Endothelial cell of umbilical vein (primary cell): ENCODE data around the gene CKAP2. TPM values are rescaled to one million over a fixed set of nuclear protein-coding genes. Genes with fewer than 3 reads are reported as not detected.

Experiments
- BruUV-seq: library from RNA; stranded (reverse); fragments of 400-500 nt; replicated peaks from 2 replicates; lab custom pipeline; 2021; lab: Mats Ljungman, UMichigan
- CTCF ChIA-PET: fragments of 300-600, 350-600 bp; sonication (Branson Sonifier 250); formaldehyde crosslinking; loops from one replicate; lab custom pipeline; 2021; ENCODE audit warnings: antibody characterized with exemption, inconsistent platforms; lab: Charles Lee
- POLR2A ChIA-PET: fragments of 300-600, 350-600 bp; sonication (Branson Sonifier 250); formaldehyde crosslinking; loops from one replicate; lab custom pipeline; 2021; ENCODE audit warnings: antibody characterized with exemption, inconsistent platforms; lab: Charles Lee
- DNase-seq: peaks from one replicate; pipeline ENCODE4 v3.0.0-alpha.2; 2011; ENCODE audit warnings: low read depth, low spot score
- FAIRE-seq: peaks from 2 replicates; lab custom pipeline; 2011; peaks lifted over from hg19 to GRCh38; lab: Jason Lieb, UNC
- H2AFZ ChIP-seq: 2 replicates; pipeline ENCODE4 v1.6.0; 2012; ENCODE audit warnings: low read depth, low read length, control low read depth, inconsistent platforms
- H3K27ac ChIP-seq: 2 replicates; pipeline ENCODE4 v1.5.1; 2011; ENCODE audit warnings: low read depth, mild to moderate bottlenecking, control low read depth, low read length, moderate library complexity; ENCODE audit not compliant: insufficient read depth
- H3K27me3 ChIP-seq, 2 experiments: 2 replicates each; pipeline versions ENCODE4 v1.6.0 to v1.6.1; 2011; ENCODE audit warnings: low read length in 2 of 2, mixed read lengths in 1 of 2; ENCODE audit not compliant: control insufficient read depth in 2 of 2, insufficient read depth in 2 of 2
- H3K36me3 ChIP-seq, 2 experiments: 2 replicates in 1 of 2; 3 replicates in 1 of 2; pipeline ENCODE4 v1.5.1; 2011; ENCODE audit warnings: low read length in 2 of 2, mild to moderate bottlenecking in 1 of 2, moderate library complexity in 1 of 2; ENCODE audit not compliant: control insufficient read depth in 2 of 2, insufficient read depth in 2 of 2; ENCODE audit errors: extremely low read depth in 1 of 2
- H3K4me1 ChIP-seq: 3 replicates; pipeline ENCODE4 v1.5.1; 2011; ENCODE audit warnings: mild to moderate bottlenecking, low read length; ENCODE audit not compliant: control insufficient read depth, insufficient read depth; ENCODE audit errors: extremely low read depth
- H3K4me2 ChIP-seq: 2 replicates; pipeline ENCODE4 v1.6.1; 2011; ENCODE audit warnings: low read length, control low read depth, mixed read lengths; ENCODE audit not compliant: insufficient read depth
- H3K4me3 ChIP-seq, 3 experiments: fragments of 200-600 bp in 1 of 3; sonication (generic), shearing (Covaris generic) in 1 of 3; replicated peaks in 1 of 3; 2 replicates each; pipeline ENCODE4 v1.5.1; 2011 to 2016; ENCODE audit warnings: control low read depth in 3 of 3, low read length in 3 of 3, mild to moderate bottlenecking in 2 of 3, inconsistent platforms in 1 of 3, low read depth in 1 of 3, moderate library complexity in 1 of 3; ENCODE audit not compliant: insufficient read depth in 1 of 3
- H3K79me2 ChIP-seq: 2 replicates; pipeline ENCODE4 v1.6.0; 2012; ENCODE audit warnings: low read length, inconsistent platforms; ENCODE audit not compliant: control insufficient read depth, insufficient read depth
- H3K9ac ChIP-seq: replicated peaks from 2 replicates; pipeline ENCODE3; 2011; ENCODE audit warnings: low read length, control low read depth; ENCODE audit not compliant: insufficient read depth; ENCODE audit errors: extremely low read depth
- H3K9me1 ChIP-seq: replicated peaks from 3 replicates; pipeline ENCODE4 v1.6.0; 2011; ENCODE audit warnings: mild to moderate bottlenecking, low read length; ENCODE audit not compliant: control insufficient read depth, insufficient read depth; ENCODE audit errors: extremely low read depth
- H3K9me3 ChIP-seq: replicated peaks from 2 replicates; pipeline ENCODE4 v1.5.1; 2012; ENCODE audit warnings: low read length, inconsistent platforms; ENCODE audit not compliant: control insufficient read depth, insufficient read depth
- H4K20me1 ChIP-seq: replicated peaks from 2 replicates; pipeline ENCODE3; 2011; ENCODE audit warnings: mild to moderate bottlenecking, low read length; ENCODE audit not compliant: control insufficient read depth, insufficient read depth; ENCODE audit errors: extremely low read depth
- EZH2 ChIP-seq: IDR thresholded peaks from 2 replicates; pipeline ENCODE4 v1.6.1; 2012; ENCODE audit warnings: borderline replicate concordance, low read depth, mild to moderate bottlenecking, moderate library complexity, low read length, inconsistent platforms; ENCODE audit not compliant: severe bottlenecking
- FOS ChIP-seq: IDR thresholded peaks from 2 replicates; pipeline ENCODE4 v1.6.1; 2011; ENCODE audit warnings: mild to moderate bottlenecking, low read length, moderate library complexity, borderline replicate concordance; ENCODE audit not compliant: insufficient read depth
- GATA2 ChIP-seq: IDR thresholded peaks from 2 replicates; pipeline ENCODE4 v1.7.0; 2011; ENCODE audit warnings: low read depth, mild to moderate bottlenecking, moderate library complexity, mixed read lengths, low read length; ENCODE audit not compliant: insufficient read length, insufficient read depth
- JUN ChIP-seq: IDR thresholded peaks from 2 replicates; pipeline ENCODE4 v1.6.1; 2011; ENCODE audit warnings: borderline replicate concordance, low read depth; ENCODE audit not compliant: insufficient read length, insufficient read depth
- MYC ChIP-seq: IDR thresholded peaks from one replicate; pipeline ENCODE4 v1.6.1; 2011; ENCODE audit warnings: mild to moderate bottlenecking, low read depth, low read length
- POLR2AphosphoS5 ChIP-seq: IDR thresholded peaks from 2 replicates; pipeline ENCODE4 v1.6.1; 2012; ENCODE audit warnings: low read depth, mild to moderate bottlenecking, control low read depth, low read length, moderate library complexity; ENCODE audit not compliant: insufficient read depth
- dilution Hi-C: fragments of 300-500 bp; cut with MboI; formaldehyde crosslinking; loops from one replicate; pipeline ENCODE4 v1.15.0; 2019; ENCODE audit warnings: low sequenced_read_pairs; ENCODE audit not compliant: extremely low pct_ligation_motif_present
- intact Hi-C: fragments of 100-400 bp; cut with micrococcal nuclease; formaldehyde crosslinking; loops from one replicate; pipeline ENCODE4 v1.10.0; 2022
- polyA plus RNA-seq, 4 experiments: library from polyadenylated mRNA; depleted of rRNA in 3 of 4; stranded (reverse) in 3 of 4; unstranded in 1 of 4; fragments of >200 nt; gene quantifications; 2 replicates each; pipeline versions ENCODE4 v1.2.1 to v1.2.3, GENCODE V29; 2011 to 2012; ENCODE audit warnings: missing spikeins in 1 of 4
- total RNA-seq: library from RNA; stranded (reverse); gene quantifications from 2 replicates; pipeline ENCODE4 v1.2.3, GENCODE V29; 2021
- TF ChIP-seq, protein P1 (sequence below): IDR thresholded peaks from 2 replicates; pipeline ENCODE4 v1.6.1; 2011; ENCODE audit not compliant: insufficient read depth, insufficient read length
- TF ChIP-seq, protein P2 (sequence below), 2 donors: IDR thresholded peaks; 1 replicate in 1 of 2; 2 replicates in 1 of 2; pipeline ENCODE4 v1.5.1; 2011; ENCODE audit warnings: low read length in 2 of 2, mild to moderate bottlenecking in 2 of 2, moderate library complexity in 2 of 2, control low read depth in 1 of 2, inconsistent platforms in 1 of 2, low read depth in 1 of 2; ENCODE audit not compliant: insufficient read depth in 1 of 2; ENCODE audit errors: extremely low read depth in 1 of 2

CKAP2 gene
- total and polyA plus RNA-seq, 2 donors (not counting 3 experiments of a cell fraction or from before 2014, with no cell fraction given), result 9.2 to 72.1 TPM

DNA sequence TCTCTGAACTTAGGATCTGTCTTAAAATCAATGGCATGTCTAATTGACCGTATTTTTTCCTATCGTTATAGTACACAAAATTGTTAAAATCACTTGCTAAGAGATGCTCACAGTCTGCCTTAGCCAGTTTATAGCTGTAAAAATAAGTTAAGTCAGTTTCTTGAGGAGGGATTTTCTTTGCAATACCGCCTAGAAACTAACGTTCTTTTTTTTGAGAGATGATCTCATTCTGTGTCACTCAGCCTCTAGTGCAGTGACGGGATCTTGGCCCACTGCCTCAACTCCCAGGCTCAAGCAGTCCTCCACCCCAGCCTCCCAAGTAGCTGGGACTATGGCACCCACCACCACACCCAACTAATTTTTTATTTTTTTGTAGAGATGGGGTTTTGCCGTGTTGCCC lies 4.4 kb downstream of the CKAP2 start:
- no peak for TF ChIP-seq EZH2
- no peak for TF ChIP-seq MYC
- TF ChIP-seq, protein P1, sequence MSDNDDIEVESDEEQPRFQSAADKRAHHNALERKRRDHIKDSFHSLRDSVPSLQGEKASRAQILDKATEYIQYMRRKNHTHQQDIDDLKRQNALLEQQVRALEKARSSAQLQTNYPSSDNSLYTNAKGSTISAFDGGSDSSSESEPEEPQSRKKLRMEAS, result no peak
- TF ChIP-seq POLR2AphosphoS5, result no peak
- no peak for TF ChIP-seq GATA2
- TF ChIP-seq FOS, result no peak
- TF ChIP-seq, protein P2, sequence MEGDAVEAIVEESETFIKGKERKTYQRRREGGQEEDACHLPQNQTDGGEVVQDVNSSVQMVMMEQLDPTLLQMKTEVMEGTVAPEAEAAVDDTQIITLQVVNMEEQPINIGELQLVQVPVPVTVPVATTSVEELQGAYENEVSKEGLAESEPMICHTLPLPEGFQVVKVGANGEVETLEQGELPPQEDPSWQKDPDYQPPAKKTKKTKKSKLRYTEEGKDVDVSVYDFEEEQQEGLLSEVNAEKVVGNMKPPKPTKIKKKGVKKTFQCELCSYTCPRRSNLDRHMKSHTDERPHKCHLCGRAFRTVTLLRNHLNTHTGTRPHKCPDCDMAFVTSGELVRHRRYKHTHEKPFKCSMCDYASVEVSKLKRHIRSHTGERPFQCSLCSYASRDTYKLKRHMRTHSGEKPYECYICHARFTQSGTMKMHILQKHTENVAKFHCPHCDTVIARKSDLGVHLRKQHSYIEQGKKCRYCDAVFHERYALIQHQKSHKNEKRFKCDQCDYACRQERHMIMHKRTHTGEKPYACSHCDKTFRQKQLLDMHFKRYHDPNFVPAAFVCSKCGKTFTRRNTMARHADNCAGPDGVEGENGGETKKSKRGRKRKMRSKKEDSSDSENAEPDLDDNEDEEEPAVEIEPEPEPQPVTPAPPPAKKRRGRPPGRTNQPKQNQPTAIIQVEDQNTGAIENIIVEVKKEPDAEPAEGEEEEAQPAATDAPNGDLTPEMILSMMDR (IDR thresholded peaks at IDR 0.05; ENCODE audit: extremely low read depth in 1 of 2, insufficient read depth in 1 of 2, low read depth in 1 of 2, low read length in 2 of 2), result no peak
- TF ChIP-seq JUN, result peak; percentile 36
- H3K4me3 ChIP-seq, result no peak overlapping the region
- H3K4me2 ChIP-seq, result no peak overlapping the region
- H3K4me1 ChIP-seq, result peaks cover 17% of the 10 kb centered on the region
- H3K9me3 ChIP-seq, result no peaks in the 10 kb centered on the region
- peaks cover 76% of the 10 kb centered on the region for H3K79me2 ChIP-seq
- ChIA-PET POLR2A (no interaction called here), CTCF (interaction anchor here (1.9 kb wide), 1 partner anchor 9 kb away, joined by 11 read pairs; the partner anchor contains the start of gene VPS36)
- DNase-seq (peak; percentile 47), FAIRE-seq (no peak)
- dilution Hi-C loops, result no loop called here
- H3K27me3 ChIP-seq, result no peaks in the 10 kb centered on the region
- no peak overlapping the region for H2AFZ ChIP-seq
- no peaks in the 10 kb centered on the region for H3K9me1 ChIP-seq
- no peaks in the 10 kb centered on the region for H4K20me1 ChIP-seq
- H3K27ac ChIP-seq, result no peak overlapping the region
- no peak overlapping the region for H3K9ac ChIP-seq
- no TSS peak for BruUV-seq
- intact Hi-C loops, result loop anchor here (10.0 kb wide), 2 partner anchors 305 to 655 kb away; partner anchors contain the start of genes DHRS12 and NEK3
- H3K36me3 ChIP-seq, result peaks cover 0 to 11% of the 10 kb centered on the region in 2 experiments
